ENCODE measurements around the gene LARP7. TPM values are rescaled to one million over a fixed set of nuclear protein-coding genes. Genes with fewer than 3 reads are reported as not detected.
"Not testable (repeated sequence)": the region's sequence is repeated elsewhere in the genome, so short reads cannot be mapped to it uniquely, and the experiment has no call there.

LARP7 gene
- polyA plus RNA-seq, 3 donors, result 12.8 to 52.5 (median 30.5) TPM

DNA sequence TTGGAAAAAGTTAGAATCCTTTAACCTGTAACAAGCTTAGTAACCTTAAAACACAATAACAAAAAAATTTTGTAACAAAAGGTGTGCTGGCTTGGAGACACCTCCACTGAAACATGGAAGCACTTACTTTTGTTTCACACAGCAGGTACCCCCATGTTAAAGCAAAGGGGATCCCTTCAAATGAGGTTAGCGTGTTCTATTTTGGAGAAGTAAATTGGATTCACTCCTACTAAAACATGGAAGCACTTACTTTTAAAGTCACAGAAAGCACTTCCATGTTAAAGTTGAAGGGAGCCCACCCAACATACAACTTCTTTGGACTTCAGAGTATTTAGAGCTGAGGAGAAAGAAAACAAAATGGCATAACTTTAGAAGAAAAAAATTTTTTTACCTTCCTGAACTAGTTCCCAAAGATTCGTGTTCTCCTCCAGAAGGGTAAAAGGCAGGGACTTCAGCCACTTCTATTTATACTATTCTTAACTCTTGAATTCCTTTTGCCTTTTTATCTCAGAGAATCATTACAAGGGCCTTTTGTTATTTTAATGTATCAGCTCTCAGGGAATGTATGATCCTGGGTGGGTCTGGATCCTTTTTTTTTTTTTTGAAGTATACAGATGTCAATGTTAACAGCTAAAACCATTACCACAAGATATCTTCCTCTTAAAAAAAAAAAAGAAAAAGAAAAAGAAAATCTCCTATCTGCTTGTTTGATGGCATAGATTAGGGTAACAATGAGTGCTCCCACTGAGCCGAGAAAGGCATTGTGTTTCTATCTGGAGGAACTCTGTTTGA lies 11.5 kb downstream of the LARP7 start:
- H3K27ac ChIP-seq (ENCODE audit: low read depth, low read length), result no peak overlapping the region
- 59 to 80% (median 74%) methylated on average over 3 of the region's 3 CpGs for WGBS, 3 donors

DNA sequence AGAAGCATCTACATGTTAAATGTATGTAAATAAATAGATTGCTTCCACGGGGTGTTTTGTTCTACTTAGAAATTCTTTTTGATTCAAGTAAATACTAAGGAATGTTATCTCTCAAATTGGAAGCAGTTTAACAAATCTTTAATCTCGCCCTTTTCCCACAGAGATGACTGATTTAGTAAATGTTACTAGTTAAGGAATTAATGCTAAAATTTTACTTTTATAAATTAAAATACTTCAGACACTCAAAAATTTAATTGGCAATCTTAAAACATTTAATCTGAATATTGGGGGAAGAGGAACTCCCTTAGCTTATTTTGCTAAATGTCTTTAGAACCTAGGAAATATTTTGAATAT lies 12.1 kb downstream of the LARP7 start:
- WGBS, 3 donors, result 43 to 57% (median 56%) methylated on average over 2 of the region's 2 CpGs
- H3K27ac ChIP-seq (ENCODE audit: low read depth, low read length), result no peak overlapping the region

DNA sequence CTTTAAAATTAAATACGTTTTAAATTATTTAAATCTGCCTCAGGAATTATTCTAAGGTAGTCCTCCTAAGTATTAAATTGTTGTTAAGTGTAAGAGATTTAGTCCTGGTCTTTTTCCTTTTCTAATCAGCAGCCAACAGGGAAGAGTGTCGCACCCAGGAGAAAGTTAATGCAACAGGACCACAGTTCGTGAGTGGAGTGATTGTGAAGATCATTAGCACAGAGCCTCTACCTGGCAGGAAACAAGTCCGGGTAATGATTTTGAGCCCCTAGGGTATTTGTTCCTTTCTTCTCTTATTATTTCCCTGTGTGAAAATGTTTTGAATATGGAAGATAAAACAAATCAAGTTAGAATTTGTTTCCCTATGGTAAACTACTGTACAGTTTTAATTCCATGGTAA lies 13.4 kb downstream of the LARP7 start:
- WGBS, 3 donors, result 61 to 75% (median 71%) methylated on average over 4 of the region's 4 CpGs
- H3K27ac ChIP-seq (ENCODE audit: low read depth, low read length), result no peak overlapping the region

DNA sequence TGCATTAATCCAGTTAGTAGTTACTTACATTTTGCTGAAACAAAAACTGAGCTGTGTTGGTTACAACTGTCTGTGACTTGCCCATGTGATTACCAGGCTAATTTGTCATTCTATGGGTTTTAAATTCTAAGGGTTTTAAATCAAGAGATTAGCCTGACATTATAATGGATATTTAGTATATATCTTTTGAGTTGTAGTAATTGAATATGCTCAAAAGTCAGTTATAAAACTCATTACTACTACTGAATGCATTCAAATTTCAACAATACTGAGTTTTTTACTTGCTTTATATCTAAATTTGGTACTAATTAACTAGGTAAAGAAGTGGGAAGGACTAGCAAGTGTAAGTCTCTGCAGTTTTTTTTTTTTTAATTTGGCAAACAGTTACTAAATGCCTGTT lies 14.7 kb downstream of the LARP7 start:
- no peak overlapping the region for H3K27ac ChIP-seq (ENCODE audit: low read depth, low read length)

DNA sequence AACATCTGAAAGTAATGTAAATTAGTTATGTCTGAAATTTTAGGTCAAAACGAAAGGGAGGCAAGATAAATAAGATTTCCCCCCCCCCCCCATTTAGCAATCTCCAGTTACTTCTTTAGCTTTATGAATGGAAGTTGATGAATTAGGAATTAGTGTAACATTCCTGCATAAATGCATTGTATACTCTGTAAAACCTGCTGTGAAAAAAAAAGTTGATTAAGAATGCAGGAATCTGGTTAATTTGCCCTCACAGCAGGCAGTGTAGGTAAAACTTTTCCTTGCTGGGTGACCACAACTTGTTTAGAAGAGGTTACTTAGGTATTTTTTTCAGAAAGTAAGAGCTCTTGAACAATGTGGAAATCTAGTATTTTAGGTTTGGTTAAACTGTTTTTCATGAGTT lies 15.3 kb downstream of the LARP7 start:
- 52 to 59% (median 55%) methylated on average over 1 of the region's 1 CpG for WGBS, 3 donors
- no peak overlapping the region for H3K27ac ChIP-seq (ENCODE audit: low read depth, low read length)

DNA sequence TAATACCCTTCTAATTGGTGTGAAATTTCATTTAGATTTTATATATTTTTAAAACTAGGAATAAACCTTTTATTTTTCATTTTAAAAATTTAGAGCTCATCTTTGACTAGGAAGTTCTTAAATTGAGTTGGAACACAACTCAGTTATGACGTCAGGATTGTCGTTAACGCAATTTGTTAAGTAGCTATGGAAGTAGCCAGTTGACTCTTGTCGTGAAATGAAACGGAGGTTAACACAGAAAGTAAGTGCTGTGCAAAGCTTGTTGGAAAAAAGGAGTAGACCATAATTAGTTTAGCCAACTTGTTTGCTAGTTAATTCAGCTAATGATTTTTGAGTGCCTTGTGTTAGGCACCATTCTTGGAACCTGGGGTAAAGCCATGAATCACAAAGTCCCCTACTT lies 18.3 kb downstream of the LARP7 start:
- 83 to 86% (median 86%) methylated on average over 5 of the region's 5 CpGs for WGBS, 3 donors
- no peak overlapping the region for H3K27ac ChIP-seq (ENCODE audit: low read depth, low read length)

DNA sequence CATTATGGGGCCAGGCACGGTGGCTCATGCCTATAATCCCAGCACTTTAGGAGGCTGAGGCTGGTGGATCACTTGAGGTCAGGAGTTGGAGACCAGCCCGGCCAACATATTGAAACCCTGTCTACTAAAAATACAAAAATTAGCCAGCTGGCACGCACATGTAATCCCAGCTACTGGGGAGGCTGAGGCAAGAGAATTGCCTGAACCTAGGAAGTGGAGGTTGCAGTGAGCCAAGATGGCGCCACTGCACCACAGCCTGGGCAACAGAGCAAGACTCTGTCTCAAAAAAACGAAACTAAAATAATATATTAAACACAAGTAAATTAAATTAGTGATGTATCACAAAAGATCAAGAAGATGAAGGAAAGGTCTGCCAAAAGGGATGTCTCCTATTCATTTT lies 19.2 kb downstream of the LARP7 start:
- WGBS, 3 donors, result 96 to 98% (median 96%) methylated on average over 5 of the region's 5 CpGs
- H3K27ac ChIP-seq (ENCODE audit: low read depth, low read length), result not testable (repeated sequence)

DNA sequence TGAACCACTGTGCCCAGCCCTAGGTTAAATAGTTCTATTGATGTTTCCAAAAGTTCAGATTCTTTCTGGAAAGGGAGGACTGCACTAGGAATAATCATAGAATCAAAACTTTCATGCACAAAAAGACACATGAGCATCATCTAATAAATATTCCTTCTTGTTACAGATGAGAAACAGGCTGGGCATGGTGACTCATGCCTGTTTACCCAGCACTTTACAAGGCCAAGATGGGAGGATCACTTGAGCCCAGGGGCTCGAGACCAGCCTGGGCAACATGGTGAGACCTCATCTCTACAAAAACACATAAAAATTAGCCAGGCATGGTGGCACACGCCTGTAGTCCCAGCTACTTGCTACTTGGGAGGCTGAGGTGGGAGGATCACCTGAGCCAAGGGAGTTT lies 27.7 kb downstream of the LARP7 start:
- WGBS, 3 donors, result 85 to 94% (median 88%) methylated on average over 2 of the region's 2 CpGs
- no peak overlapping the region for H3K27ac ChIP-seq (ENCODE audit: low read depth, low read length)

DNA sequence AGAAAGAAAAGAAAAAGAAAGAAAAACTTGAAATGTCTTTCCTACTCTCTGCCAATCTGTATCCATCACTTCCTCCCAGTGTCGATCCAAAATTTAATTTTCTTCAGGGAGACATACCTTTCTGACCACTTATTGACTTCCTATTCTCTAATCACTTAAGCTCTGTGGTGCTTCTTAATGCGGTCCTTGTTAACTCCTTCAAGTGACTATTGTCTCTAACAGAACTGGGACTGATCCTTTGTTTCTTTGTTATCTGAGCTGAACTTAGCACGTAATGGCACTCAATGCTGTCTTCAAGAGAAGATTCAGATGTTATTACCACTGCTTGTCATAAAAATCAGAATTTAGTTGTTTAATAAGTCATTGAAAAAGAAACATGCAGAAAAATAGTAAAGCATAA lies 31.2 kb downstream of the LARP7 start:
- WGBS, 3 donors, result 78 to 93% (median 91%) methylated on average over 3 of the region's 3 CpGs

DNA sequence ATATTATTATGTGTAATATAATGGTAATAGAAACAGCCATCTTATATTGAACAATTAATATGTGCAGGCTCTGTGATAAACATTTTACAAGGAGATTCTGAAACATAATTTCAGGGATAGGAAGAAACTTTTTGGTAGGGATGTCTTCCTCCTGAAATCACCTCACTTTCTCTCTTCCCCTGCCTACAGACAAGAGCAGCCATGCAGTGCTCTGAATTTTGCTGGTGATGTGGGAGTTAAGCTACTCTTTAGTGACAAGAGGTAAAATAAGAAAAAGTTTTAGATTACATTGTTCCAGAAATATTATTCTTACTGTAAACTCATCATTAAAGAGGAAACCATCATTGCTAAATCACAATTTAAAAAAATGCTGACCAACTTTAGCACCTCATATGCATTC lies 36.1 kb downstream of the LARP7 start:
- no peak overlapping the region for H3K27ac ChIP-seq (ENCODE audit: low read depth, low read length)

More for the DNA sequence above, 31.2 kb downstream of the LARP7 start:
- H3K27ac ChIP-seq (ENCODE audit: low read depth, low read length), result no peak overlapping the region

DNA sequence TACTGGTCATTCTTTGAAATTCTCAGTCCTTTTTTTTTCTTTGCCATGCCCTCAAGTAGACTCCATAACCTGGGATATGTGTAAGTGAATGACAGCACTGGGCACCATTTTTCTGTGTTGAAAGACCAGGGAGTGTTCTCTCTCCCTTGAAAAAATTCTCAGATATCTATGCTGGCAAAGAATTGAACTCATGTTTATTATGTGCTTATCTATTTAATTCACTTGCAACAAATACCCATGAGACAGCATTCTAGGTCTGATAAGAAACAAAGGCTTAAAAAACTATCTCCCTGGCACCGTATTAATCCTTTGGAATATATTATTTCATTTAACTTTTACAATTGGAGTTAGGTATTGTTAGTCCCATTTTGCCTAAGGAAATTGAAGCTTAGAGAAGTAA lies 36.7 kb downstream of the LARP7 start:
- WGBS, 3 donors, result 50 to 69% (median 56%) methylated on average over 1 of the region's 1 CpG
- no peak overlapping the region for H3K27ac ChIP-seq (ENCODE audit: low read depth, low read length)

DNA sequence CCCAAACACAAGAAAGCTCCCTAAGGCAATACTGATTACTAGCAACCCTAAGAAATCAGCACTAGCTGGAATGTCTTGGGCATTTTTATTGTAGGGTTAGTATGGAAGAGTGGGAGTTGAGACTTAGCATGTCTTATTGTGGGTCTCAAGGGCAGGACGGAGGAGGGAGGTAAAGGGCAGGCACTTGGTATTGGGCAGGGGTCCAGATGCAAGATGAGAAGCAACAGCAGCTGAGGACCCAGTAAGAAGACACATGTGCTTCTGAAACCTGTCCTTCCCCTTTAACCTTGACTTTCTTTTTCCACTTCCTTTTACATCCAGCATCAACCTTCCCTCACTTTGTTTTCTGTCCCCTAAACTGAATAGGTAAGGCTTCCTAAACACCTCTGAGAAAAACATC lies 37.4 kb downstream of the LARP7 start:
- WGBS, 3 donors, result 42 to 76% (median 70%) methylated on average over 1 of the region's 1 CpG
- H3K27ac ChIP-seq (ENCODE audit: low read depth, low read length), result no peak overlapping the region

DNA sequence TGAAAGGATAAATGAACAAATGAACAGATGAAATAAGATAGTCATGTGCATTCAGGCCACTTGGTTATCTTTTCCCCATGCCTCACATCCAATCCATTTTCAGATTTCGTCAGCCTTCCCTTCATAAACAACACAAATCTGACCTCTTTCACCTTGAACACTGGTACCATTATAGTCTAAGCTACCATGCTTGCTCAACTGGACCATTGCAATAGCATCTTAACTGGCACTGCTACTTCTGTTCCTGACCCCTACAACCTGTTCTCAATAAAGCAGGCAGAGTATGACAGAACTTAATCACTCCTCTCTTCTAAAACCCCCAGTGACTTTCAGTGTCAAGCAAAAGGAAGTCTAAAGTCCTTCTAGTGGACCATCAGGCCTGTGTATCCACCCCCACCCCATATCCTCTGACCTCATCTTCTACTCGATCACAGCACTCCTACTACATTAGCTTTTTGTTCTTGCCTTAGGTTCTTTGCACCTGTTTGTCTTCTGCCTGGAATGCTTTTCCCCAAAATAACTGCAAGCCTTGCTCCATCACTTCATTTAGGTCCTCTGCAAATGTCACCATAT lies 40.7 kb downstream of the LARP7 start:
- 67 to 76% (median 68%) methylated on average over 2 of the region's 2 CpGs for WGBS, 3 donors
- H3K27ac ChIP-seq (ENCODE audit: low read depth, low read length), result no peak overlapping the region

DNA sequence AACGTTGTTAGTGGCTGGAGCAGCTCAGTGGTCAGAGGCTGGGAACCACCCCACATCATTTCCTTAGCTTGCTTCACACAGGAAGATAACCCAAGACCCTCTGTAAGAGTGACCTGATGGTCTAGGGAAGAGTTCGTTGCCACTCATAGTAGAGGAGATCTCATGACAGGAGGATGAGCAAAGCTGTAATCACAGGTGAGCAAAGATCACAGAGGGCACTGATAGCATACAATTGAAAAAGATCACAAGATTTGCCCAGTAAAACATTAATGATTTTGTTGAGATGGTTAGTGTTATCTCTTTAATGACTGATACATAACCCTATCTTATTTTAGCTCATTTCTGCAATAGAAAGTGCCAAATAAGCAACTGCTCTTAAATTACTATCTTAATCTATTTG lies 44.1 kb downstream of the LARP7 start:
- 29 to 64% (median 62%) methylated on average over 2 of the region's 2 CpGs for WGBS, 3 donors
- no peak overlapping the region for H3K27ac ChIP-seq (ENCODE audit: low read depth, low read length)

DNA sequence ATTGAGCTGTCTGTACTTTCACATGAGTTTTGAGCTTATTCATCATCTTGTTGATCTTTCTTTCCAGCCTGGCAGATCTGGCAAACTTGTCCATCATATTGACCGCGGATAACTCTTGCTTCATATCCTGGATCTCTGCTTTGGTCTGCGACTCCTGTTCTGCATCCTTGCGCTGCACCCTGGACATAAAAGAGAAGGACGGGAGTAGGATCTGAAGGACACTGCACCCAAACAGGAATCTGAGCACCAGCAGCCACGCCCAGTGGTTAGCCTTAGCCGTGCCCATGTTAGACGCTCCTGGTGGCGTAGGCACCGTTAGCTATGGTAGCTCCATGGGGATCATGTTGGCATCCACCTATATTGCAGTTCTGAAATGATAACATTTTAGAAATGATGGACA lies 56.6 kb downstream of the LARP7 start:
- no peak overlapping the region for H3K27ac ChIP-seq (ENCODE audit: low read depth, low read length)
- WGBS, 3 donors, result 87 to 92% (median 90%) methylated on average over 10 of the region's 10 CpGs

DNA sequence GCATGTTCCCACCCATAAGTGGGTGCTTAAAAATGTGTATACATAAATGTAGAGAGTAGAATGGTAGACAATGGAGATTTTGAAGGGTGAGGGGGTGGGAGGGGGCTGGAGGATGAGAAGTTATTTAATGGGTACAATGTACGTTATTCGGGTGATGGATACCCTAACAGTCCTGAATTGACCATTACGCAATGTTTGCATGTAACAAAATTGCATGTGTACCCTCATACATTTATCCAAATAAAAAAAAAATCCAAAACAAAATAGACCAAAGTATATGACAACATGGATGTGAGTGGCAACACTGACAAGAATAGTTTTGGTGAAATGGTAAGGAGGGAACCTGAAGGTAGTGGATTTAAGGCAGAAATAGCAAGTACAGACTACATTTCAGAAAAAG lies 63.7 kb downstream of the LARP7 start:
- H3K27ac ChIP-seq (ENCODE audit: low read depth, low read length), result no peak overlapping the region
- 90 to 95% (median 92%) methylated on average over 3 of the region's 3 CpGs for WGBS, 3 donors

DNA sequence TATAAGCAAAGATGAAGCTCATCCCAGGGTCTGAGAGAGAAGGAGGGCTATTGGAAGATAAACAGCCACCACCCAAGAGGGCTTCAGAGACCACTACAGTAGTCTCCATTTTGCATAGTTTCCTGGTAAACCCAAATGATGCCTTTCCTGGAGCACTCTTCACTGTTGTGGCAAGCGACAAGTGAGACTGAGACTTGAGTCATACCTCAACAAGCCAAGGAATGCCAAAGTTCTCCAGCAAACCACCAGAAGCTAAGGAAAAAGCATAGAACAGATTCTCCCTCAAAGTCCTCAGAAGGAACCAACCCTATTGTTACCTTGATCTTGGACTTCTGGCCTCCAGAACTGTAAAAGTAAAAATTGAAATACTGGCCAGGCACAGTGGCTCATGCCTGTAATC lies 65.9 kb downstream of the LARP7 start:
- WGBS, 3 donors, result 89 to 95% (median 94%) methylated on average over 1 of the region's 1 CpG
- no peak overlapping the region for H3K27ac ChIP-seq (ENCODE audit: low read depth, low read length)

DNA sequence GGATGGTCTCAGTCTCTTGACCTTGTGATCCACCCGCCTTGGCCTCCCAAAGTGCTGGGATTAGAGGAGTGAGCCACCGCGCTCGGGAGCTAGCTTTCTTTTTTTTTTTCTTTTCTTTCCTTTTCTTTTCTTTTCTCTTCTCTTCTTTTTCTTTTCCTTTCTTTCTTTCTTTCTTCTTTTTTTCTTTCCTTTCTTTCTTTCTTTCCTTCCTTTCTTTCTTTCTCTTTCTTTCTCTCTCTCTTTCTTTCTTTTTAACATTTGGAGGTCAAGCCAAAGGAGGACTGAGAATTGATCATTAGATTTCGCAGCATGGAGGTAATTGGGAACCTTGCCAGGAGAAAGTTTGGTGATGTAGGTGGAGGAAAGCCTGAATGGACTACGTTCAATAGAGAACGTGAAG lies 67.4 kb downstream of the LARP7 start:
- 70 to 87% (median 81%) methylated on average over 7 of the region's 7 CpGs for WGBS, 3 donors
- no peak overlapping the region for H3K27ac ChIP-seq (ENCODE audit: low read depth, low read length)

DNA sequence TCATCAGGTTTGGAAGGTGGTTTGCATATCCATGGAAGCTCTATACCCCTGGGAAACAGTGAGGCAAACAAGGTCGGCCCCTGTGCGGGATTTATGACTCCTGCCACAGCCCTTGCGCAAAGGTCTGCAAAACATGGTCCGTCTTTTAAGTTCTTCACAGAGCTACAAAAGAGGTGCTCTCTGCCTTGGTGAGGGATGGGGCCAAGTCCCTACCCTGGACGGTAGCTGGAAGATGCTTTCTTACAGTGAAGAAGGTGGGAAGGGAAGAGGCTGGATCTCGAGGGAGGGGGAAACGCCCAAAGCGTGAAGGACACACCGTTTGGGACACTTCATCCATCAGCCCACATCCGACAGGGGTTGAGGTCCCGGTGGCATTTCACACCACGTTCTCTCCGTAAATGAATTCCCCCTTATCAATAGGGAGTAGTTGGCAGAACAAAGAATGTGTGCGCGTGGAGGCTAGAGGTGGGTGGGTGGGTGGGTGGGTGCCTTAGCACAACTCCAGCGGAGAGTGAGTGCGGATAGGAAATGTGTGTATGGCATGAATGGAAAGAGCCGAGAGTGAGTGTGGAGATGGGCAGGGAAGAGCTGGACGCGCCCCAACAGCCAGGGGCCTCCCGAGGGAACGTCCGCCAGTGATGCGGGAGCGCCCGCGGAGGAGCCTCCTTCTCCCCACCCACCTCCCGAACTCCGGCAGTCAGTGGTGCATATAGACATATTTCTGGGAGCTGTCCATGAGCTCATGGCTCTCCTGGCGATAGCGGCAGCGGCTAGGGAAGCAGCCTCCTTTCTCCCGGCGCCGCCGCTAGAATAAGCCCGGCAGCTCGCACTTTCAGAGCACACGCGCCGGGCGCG lies 68.3 kb downstream of the LARP7 start:
- 3% methylated on average over 30 to 43 of the region's 43 CpGs for WGBS, 3 donors
- H3K27ac ChIP-seq (ENCODE audit: low read depth, low read length), result no peak overlapping the region
